ENCODE measurements around the gene SCUBE1.

DNA sequence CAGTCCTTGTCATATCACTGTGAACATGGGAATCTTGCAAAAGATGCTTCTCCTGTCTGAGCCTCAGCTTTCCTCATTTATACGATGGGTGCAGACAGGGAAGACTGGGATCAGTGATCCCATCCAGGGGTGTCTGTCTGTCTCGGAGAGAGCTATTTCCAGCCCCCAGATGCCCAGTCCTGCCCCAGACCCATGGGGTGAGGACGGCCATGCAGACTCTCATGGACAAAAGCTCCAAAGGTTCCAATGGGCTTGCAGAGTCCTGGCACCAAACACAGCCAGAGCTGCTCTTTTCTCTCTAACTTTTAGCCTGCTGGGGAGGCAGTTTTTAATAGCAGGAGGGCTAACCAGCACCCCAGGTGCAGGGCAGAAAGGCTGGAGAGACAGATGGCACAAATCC is 5.2 kb downstream of the SCUBE1 start:
- TF ChIP-seq SUZ12 (IDR thresholded peaks at IDR 0.05; ENCODE audit: extremely low read depth, insufficient read depth, insufficient read length), result no peak
- TF ChIP-seq ZNF274 (IDR thresholded peaks at IDR 0.05; ENCODE audit: low read depth, low read length), result no peak
